Skin epidermis (tissue), 12 donors: ENCODE results near the gene MMP12.
A peak's percentile ranks its signal among the peaks of the same experiment; 100 is the strongest.

Experiments used
- H3K27ac ChIP-seq, 21 experiments: fragments of 200-600 bp; sonication (generic) in 11 of 21; one replicate each; pipeline ENCODE4 v1.5.0; 2020; ENCODE audit warnings: mild to moderate bottlenecking in 3 of 21, inconsistent platforms in 2 of 21, moderate library complexity in 2 of 21
- H3K4me3 ChIP-seq, 7 experiments: fragments of 200-600 bp; sonication (generic) in 2 of 7; one replicate each; pipeline ENCODE4 v1.5.0; 2020; ENCODE audit warnings: inconsistent platforms in 2 of 7, mild to moderate bottlenecking in 2 of 7, moderate library complexity in 1 of 7

MMP12 gene

DNA sequence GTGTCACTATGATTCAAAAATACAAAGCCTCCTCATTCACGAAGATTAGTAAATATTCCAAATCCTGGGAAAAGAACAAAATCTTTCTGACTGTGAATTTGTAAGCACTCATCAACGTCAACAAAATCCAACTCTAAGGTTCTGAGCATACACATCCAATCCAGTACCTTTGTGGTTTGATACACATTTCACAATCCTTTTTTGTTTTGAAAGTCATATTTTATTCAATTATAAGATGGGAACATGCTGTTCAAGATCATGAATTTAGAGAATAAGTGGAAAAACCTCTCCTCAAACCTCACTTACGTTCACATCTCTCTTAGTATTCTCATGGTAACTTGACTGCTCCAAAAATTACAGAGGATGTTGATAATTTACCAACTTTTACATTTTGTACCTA, 21.7 kb downstream of the MMP12 start:
- H3K27ac ChIP-seq, result no peak overlapping the region
- no peak overlapping the region for H3K4me3 ChIP-seq

DNA sequence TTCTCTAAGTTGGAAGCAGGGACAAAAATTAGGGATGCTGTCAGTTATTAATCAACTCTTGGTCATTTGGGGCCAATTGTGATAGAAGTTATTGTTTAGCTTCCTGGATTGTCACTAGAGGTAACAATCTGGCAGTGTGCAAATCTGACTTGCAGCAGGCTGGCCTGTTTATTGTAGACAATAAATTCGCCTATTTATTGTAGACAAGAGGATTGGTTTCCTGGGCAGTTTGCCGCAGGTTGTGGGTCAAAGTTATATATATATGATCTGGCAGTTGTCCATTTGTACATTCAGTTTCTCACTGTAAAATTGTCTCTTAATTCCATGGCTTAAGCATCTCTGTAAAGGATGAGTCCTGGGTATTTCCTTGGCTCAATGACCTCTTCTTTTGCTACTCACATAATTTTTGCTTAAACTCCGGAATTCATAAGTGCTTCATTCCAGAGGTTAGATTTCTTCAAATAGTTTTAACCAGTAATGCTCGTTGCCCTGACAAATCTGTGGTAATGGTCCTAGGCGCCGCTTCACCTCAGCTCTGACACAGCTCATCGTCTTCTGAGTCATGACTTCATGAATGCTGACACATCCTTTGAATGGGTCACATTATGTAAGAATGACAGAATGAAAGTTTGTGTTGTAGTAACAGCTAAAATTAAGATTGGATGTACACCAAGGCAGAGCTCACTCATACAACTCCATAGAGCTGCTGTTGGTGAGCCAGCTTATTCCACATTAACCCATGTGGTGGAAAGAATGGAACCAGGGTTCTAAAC, 23.6 kb downstream of the MMP12 start:
- Histone ChIP-seq H3K4me3 (no peak overlapping the region), H3K27ac (no peak overlapping the region)

DNA sequence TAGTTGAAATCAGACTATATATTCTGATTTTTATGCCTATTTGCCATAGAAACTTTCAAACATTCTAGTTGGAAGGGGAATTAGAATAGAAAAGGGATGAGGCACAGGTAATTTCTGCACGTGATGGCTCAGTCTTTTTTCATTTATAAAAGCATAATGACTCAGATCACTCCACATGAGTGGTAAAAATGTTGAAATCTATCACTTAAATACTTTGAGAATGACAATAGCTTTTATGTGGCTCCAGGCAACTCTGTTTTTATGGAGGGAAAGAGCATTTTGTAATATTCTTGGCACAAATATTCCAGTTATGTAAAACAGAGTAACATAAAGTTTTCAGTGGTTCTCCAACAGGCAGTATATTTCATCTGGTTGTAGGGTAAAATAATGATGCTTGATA, 25.5 kb downstream of the MMP12 start:
- H3K4me3 ChIP-seq, result no peak overlapping the region

DNA sequence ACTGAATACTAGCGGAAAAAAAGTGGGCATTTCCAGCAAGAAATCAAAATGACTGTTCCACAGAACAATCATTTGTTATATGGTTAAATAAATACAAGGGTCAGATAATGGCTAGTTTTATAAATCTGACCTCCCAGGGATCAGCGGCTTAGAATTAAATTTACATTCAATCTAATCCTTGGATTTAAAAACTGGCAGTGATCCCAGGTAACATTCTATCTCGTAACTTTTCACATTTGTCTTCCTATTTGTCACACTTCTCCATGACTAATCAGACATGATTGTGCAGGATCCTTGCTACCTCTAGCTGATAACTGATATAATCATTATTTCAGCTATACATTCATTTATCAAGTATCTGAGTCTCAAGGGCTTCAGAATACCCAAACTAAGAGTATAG, 28.5 kb downstream of the MMP12 start:
- no peak overlapping the region for H3K4me3 ChIP-seq
- H3K27ac ChIP-seq, result no peak overlapping the region

More for the DNA sequence above, 25.5 kb downstream of the MMP12 start:
- H3K27ac ChIP-seq, result peak overlapping the region in 1 of 21 experiments; percentile 57

DNA sequence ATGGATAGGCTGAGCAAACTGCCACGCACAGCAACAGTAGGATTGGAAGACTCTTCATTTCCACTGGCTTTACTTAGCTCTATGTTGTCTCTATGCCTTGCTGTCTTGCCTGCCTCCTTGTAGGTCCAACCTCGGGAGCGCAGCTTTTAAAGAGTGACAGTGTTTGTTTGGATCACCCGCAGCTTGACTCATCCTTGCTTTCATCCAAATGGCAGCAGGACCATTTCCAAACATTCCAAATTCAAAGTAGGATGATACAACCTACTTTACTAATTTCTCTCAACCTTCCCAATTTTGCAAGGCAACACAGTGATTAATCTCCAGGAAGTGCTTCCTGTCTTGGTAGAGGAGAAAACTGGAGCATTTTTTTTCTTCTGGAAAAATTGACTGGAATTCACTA, 31.3 kb downstream of the MMP12 start, which contains the start of gene MMP3:
TSS of gene MMP3 (minus strand) at position 121 of the 400 bp plus-strand sequence. CDS start at position 58, 63 bp downstream.
- H3K4me3 ChIP-seq, result no peak within 1 kb of the TSS
- no peak within 1 kb of the TSS for H3K27ac ChIP-seq

DNA sequence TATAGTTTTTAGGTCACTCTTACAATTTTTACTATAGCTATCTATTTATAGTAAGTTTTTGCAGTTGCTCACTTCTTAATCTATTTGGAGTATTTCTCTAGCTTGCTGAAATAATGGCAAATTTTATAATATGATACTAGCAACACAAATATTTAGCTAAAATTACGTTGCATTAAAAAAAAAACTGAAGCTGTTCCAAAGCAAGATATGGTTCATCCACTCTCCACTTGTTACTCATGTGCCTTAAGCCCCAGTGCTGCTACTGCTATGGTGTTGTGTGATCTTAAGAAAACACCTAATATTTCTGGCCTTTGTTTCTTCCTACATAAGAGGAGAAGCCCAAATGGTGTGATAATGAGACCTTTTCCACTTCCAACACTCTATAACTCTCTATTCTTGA, 31.9 kb downstream of the MMP12 start:
- Histone ChIP-seq H3K4me3 (no peak overlapping the region), H3K27ac (no peak overlapping the region)

DNA sequence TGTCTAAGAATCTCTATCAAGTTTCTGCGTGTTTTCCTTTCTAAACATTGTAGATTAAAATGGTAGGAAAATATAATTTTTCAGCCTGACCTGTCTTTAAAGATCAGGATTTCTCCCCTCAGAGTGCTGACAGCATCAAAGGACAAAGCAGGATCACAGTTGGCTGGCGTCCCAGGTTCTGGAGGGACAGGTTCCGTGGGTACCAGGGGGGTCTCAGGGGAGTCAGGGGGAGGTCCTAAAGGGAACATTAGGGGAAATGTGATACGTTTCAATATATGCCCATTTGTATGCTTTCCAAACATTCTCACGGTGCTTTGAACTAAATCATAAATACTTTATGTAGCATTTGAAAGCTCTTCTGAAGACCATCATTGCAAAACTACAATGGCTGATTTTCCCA, 34.8 kb downstream of the MMP12 start:
- H3K4me3 ChIP-seq, result no peak overlapping the region
- H3K27ac ChIP-seq, result no peak overlapping the region

DNA sequence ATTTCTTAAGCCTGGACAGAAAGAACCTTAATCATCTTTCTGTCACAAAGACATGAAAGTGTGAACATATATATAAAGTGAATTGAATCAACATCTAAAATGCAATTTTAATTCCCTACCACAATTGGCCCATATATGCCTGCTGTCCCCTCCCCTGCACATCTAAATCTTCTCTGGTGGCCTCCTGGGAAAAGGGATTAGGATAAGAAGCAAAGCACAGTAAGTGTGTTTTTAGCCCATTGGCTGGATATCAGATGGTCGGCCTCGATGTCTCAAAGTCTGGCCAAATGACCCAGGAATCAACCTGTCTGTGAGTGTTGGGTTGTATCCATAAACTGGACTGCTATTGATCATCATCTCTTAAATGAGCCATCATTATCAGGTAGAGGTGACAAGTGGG, 37.1 kb downstream of the MMP12 start:
- no peak overlapping the region for H3K27ac ChIP-seq
- no peak overlapping the region for H3K4me3 ChIP-seq

DNA sequence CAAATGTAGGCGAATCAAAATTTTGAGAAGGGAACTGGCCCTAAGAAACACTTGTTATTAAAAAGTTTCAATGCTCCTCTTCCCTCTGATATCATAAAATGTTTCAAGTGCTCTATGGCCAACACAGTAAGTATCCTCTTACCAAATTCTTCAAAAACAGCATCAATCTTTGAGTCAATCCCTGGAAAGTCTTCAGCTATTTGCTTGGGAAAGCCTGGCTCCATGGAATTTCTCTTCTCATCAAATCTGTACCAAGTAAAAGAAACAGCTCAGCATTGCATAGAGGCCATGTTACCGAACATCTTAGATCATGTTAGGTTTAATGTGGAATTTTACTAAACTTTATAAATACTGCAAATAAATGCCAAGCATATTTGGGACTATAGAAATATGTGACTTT, 37.6 kb downstream of the MMP12 start:
- no peak overlapping the region for H3K4me3 ChIP-seq
- H3K27ac ChIP-seq, result no peak overlapping the region

DNA sequence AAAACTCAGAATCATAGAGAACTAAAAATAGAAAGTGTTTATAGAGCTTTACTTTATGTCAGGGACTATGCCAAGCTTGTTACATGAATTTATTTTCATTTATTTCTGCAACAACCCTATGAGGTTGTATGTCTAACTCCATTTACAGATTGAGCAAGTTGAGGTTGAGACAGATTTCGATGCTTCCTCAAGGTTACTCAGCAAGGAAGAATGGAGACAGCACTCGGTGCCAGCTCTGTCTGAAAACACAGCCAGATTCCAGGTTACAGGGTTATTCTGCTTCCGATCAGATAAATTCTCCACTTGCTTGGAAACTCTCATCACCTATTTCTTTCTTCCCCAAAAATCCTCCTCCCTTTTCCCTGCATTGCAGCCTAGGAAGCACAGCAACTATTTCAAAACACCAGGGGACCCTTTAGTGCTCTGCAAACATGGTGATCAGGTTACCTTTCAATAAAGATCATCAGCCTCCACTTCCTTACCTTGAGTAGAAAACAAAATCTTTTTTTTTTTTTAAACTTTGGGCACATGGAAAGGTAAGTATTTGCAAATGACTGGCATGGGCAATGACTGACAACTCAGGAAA, 38.4 kb downstream of the MMP12 start:
- Histone ChIP-seq H3K27ac (no peak overlapping the region), H3K4me3 (no peak overlapping the region)

DNA sequence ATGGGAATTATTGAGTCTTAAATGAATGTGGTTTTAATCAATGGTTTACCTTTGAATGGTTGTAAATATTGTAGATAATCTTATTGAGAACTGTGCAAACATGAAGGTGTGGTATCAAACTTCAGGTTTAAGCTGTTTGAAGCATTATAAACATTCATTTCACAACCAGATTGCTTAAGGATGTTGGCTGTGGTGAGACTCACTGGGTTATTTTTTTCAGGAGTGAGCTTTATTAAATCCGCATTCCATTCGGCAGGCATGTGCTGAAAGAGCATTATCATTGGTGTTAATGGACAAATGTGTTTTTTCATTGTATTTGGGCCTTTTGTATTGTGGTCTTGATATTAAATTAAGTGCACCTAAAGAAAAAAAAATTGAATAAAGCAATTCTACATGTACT, 41.1 kb downstream of the MMP12 start:
- H3K4me3 ChIP-seq, result no peak overlapping the region
- H3K27ac ChIP-seq, result no peak overlapping the region

DNA sequence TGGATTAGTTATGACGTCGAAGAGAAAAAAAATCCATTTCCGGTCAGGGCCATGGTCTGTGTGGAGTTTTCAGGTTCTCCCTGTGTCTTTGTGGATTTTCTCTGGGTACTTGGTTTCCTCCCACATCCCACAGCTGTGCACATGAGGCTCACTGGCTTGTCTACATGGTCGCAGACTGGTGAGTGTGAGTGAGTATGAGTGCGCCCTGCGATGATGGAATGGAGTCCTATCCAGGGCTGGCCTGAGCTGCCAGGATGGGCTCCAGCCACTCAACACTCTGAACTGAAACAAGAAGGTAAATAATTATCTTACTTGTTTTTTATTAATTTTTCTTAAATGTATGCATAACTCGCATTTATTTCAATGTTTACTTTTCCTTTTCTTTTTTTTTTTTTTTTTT, 42.2 kb downstream of the MMP12 start:
- no peak overlapping the region for H3K4me3 ChIP-seq
- peak overlapping the region in 1 of 21 experiments; percentile 41 for H3K27ac ChIP-seq

DNA sequence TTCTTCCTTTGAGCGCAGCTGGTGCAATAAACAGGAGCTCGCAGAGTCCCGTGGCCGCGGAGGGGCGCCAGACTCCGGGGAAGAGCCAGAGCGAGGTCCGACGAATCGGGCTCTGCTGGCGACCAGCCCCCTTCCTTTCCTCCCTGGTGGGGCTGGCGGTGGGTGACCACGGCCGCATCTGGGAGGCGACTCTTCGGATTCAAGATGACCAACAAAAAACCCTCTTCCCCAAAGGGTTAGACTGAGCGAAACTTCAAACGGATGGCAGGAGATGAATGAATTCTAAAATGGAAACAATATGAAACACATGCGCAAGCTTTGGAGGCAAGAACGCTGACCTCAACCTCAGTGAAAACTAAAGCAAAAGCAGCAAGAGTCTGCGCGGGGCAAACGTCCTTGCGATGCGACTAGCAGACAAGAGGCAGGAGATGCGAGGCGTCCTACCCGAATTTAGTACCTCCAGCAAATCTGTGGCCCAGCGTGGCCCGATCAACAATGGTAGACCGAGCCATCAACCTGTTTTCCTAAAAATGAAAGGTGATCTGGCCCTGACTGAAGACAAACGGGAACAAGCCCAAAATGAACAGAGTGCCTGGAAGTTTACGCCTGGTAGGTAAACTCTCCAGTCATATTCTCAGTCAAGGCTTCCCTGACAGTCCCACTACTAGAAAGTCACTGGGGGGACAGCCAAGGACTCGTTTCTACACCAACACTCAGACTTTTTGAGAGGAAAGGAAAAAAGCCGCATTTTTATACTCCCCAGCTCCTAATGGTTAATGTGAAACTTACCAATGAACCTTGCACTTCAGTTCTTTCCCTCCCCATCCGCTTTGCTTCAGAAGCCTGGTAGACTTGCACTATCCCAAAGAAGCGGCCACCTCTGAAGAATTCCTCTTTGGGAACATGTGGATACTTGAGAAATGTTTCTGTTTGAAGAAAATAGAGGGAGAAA, 43.0 kb downstream of the MMP12 start:
- Histone ChIP-seq H3K4me3 (peak overlapping the region in 1 of 7 experiments; percentile 14), H3K27ac (peak overlapping the region in 3 of 21 experiments; percentile 14 to 51 (median 46))

DNA sequence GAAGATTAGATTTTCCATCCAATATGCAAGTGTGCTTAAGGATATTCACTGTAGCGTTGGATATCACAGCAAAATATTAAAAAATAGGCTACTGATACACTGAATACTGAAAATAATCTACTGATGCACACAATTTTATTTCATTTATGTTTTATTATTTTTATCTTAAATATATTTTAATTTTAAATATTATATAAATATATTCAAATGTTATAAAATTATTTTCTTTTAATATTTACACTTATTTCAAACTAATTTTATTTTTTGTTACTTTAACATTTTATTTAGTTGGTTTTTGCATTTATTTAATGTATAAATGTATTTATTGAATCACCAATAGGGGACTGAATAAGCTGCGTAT, 43.7 kb downstream of the MMP12 start:
- Histone ChIP-seq H3K27ac (no peak overlapping the region), H3K4me3 (no peak overlapping the region)

DNA sequence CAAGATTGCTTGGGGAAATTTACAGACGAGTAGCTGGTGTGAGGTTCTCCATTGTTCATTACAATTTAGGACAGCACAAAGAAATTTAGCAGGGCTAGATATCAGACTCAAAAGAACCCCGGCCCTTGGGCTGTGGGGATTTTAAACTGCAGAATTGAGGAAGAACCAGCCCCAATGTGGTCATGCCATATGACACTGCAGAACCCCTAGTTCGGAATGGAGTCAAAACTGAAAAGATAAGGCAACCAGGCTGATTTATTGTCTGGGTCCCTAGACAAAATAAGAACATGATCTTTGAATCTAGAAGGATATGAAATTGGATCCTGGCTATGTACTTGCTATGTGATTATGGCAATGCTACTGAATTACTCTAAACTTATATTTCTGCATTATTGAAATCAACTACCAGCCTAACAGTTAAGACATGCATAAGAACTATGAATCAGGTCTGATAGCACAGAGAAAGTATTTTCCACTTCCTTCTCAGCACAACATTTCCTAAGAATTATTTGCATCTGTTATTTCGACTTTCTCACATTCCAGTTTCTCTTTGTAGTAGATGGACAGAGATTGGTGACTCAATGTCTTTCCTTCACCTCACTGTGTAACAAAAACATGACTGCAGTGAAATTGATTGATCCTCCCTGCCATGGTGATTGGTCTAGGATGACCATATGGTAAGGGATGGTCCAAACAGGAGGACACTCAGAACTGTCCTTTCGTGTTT, 44.6 kb downstream of the MMP12 start:
- H3K4me3 ChIP-seq, result no peak overlapping the region
- H3K27ac ChIP-seq, result peak overlapping the region in 3 of 21 experiments; percentile 8 to 10 (median 9)

DNA sequence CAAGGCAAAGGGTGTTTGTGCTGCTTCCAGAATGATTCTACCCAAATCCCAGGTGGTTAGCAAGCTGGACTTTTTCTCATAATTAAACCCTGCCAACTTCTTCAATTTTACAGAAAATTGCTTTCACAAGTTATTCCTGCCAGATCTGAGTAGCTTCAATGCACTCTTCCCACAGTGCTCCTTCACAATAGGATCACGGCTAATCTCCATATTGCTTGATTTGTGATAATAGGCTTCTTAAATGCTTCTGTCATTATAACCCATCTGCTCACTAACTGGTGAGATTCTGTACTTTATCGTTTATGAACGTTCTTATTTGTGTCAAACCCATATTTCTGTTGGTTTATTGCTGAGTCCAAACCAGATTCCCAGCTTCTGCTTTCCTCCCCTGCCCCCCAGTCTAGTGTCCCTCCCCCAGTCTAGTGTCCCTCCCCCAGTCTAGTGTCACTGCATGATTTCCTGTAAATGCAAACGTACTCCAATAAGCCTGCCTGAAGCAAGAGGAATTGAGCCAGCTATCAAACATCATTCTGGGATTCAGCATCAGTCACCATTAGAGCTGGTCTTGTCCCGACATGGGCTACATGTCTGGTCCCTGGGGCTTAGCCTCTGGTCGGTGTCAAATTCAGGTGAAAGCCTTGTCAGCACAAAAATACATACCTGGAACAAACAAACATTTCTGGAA, 45.3 kb downstream of the MMP12 start:
- peak overlapping the region in 3 of 21 experiments; percentile 8 to 10 (median 9) for H3K27ac ChIP-seq
- no peak overlapping the region for H3K4me3 ChIP-seq

DNA sequence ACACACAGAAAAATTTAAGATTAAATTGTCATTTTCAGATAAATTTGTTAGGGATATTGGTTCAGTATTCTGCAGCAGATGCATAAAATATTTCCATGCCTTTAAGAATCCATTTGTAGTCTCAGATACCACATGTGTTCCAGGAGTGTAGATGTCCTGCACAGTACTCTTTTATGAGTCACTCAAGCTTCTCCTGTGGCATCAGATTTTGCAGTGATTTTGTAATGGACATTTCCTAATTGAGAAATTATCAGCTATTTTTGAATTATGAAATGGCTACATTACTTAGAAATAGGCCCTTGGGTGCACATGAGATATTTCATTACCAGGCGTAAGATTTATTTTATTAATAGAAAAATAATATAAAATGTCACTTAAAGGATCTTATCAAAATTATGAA, 50.2 kb downstream of the MMP12 start:
- Histone ChIP-seq H3K27ac (no peak overlapping the region), H3K4me3 (no peak overlapping the region)

DNA sequence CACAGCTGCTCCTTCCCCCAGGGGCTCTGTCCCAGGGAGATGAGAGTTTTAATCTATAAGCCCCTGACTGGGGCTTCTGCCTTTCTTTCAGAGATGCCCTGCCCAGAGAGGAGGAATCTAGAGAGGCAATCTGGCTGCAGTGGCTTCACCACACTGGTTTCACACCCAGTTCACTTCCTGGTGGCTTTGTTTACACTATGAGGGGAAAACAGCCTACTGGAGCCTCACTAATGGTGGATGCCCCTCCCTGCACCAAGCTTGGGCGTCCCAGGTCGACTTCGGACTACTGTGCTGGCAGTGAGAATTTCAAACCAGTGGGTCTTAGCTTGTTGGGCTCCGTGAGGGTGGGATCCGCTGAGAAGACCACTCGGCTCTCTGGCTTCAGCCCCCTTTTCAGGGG, 55.3 kb downstream of the MMP12 start:
- H3K27ac ChIP-seq, result no peak overlapping the region
- no peak overlapping the region for H3K4me3 ChIP-seq

DNA sequence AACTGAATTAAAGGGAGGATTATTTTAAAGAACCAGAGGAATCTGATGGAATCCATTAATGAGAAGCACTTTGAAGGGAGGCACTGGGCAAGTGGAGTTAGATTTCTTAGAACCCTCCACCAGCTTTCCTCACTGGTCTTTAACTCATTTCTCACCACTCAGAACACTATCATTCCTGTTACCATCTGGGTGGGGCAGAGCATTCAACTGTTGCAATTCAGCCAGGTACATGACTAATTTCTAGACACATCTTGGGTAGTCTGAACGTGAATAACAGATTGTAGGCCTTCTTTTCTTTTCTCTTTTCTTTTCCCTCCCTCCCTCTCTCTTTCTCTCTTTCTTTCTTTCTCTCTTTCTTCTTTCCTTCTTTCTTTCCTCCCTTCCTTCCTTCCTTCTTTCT, 61.3 kb downstream of the MMP12 start:
- no peak overlapping the region for H3K27ac ChIP-seq

More for the DNA sequence above, 61.3 kb downstream of the MMP12 start:
- H3K4me3 ChIP-seq, result no peak overlapping the region
